HG03521 (cell line): ENCODE data around the gene MEIG1.
"Not testable (repeated sequence)": the region's sequence is repeated elsewhere in the genome, so short reads cannot be mapped to it uniquely, and the experiment has no call there.

ENCODE experiments used
- ATAC-seq: cut with Tn5 transposase; IDR thresholded peaks from one replicate; pipeline ENCODE4 v1.9.1; 2021; ENCODE audit warnings: mild to moderate bottlenecking, moderate library complexity; ENCODE audit not compliant: unreplicated experiment

The MEIG1 gene

DNA sequence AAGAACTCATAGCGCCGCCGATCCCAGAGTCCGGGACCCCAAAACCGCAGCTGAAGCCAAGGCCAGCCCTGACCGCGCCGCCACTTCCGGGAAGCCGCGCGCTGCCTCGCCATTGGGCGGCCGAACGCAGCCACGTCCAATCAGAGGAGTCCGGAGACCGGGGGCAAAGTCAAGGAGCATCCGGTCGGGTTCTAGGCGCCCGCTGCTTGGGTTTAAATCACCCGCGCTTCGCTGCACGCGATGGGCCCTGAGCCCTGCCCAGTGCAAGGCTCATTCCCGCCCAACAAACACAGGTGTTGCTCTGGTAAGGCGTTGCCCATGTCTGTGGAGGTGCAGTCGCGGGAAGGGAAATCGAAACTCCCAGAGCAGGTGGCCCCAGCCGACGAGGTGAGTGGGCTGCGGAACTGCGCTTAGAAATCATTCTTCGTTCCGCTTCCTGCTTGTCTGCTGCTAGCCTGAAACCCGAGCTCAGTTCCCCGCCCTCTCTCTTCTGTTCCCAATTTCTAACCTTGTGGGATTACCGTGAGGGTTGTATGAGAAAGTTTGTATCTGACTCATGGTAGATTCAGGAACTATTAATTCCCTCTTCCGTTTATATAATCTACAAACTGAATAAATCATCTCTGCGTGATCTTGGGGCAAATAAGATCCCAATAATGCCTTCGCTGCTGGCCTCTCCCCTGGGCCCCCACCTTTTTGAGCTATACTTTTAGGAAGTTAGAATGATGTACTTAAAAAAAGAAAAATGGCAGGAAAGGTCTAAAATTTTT, 5.0 kb upstream of the MEIG1 start, which contains the start of gene DCLRE1C:
Gene DCLRE1C (minus strand): TSS at position 96 of the 770 bp plus-strand sequence. CDS start 86 bp downstream, at position 10.
- peak; percentile 77 for ATAC-seq

DNA sequence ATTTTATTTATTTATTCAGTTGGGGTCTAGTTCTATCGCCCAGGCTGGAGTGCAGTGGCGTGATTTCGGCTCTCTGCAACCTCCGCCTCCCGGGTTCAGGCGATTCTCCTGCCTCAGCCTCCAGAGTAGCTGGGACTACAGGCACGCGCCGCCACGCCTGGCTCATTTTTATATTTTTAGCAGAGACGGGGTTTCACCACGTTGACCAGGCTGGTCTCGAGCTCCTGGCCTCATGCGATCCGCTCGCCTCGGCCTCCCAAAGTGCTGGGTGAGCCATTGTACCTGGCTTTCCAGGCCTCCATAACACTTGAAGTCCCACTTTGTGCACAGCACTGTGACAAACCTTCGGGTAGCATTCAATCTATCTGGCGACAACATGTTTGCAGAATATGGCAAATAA, 4.3 kb upstream of the MEIG1 start:
- ATAC-seq, result no peak

DNA sequence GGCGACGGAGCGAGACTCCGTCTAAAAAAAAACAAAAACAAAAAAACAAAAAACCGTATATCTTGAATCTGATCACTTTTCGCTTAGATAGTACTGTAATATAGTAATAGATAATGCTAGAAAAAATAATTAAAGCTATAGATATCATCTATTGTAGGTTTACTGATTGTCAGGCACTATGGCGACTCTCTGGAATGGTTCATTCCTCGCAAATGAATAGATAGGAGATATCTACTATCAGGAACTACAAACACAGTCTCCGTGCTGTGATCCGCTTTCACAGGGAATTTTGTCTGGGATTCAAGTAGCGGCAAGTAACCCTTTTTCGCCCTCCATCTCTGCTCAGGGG, 342 bp upstream of the MEIG1 start:
- ATAC-seq, result no peak

DNA sequence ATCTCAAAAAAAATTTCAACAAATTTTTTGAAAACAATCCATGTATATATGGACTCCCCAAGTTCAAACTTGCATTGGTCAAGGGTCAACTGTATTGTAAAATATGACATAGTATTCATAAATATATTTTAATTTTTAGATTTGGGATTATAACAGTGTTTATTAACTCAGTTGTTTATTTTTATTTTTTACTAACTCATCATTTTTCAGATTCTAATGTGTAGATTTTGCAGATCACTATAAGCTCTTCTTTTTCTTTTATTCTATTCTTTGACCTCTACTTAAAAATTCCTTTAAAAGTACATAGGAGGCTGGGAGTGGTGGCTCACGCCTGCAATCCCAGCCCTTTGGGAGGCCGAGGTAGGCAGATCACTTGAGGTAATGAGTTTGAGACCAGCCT, 8.7 kb downstream of the MEIG1 start:
- no peak for ATAC-seq

DNA sequence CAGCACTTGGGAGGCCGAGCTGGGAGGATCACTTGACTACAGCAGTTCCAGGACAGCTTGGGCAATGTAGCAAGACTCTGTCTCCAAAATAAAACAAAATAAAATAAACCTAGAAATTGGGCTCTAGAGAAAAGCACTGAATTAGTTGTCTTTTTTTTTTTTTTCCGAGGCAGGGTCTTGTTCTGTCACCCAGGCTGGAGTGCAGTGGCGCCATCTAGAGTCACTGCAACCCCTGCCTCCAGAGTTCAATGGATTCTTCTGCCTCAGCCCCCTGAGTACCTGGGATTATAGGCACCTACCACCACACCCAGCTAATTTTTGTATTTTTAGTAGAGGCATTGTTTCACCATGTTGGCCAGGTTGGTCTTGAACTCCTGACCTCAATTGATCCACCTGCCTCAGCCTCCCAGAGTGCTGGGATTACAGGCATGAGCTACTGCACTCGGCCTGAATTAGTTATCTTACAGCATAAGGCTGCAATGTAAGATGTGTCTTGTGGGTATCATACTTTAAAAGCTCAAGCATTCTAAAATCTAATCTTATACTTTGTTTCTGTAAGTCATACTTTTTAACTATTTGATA, 12.8 kb downstream of the MEIG1 start:
- ATAC-seq, result no peak

DNA sequence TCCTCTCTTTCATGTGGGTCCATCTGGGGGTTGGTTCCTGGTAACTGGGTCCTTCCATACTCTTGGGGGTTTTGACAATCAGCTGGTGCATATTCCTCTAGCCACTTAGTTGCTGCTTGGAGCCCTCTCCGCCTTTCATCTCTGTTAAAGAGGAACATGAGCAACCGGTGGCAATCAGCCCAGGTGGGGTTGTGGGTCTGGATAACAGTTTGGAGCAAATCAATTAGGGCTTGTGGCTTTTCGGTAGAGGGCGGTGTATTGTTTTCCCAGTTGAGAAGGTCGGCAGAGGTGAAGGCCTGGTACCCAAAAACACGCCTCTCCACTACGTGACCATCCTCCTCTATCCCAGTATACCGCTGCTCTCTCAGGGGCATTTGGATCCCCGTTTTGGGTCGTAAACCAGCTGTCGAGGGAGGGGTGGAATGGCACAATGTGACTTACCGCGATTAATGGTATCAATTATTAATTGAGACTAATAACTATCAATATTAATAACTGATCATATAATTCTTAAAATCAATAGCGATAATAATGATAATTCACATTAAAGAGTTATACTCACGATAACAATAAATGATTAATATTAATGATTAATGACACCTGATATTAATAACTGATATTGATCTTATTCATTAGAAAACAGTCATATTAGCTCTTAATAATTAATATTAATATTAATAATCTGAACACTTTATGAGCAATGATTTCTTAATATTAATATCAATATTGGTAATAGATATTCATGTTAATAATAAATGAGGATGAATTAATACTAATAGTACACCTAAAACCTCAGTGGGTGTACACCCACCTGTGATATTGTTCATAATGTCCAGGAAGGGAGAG, 15.2 kb downstream of the MEIG1 start:
- ATAC-seq, result not testable (repeated sequence)

DNA sequence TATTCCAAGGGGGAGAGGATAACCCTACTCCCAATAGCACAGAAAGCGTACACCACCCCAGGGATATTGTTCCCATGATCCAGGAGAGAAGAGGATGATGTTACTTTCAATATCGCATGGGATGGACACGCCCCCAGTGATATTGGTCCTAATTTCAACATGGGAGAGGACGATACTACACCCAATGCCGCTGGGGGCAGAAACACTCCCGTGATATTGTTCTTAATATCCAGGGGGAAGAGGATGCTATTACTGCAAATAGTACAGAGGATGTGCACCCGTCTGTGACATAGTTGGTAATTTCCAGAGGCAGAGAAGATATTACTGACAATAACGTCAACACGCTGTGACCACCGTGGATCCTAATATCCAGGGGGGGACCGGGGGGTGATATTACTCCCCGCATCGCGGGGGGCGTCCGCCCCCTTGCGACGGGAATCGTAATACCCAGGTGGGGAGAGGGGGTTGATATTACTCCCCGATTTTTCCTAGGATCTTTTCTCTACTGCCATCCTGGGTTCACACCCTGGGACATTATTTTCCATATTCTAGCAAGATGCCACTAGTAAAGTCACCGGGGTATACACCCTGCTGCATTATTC, 16.6 kb downstream of the MEIG1 start:
- ATAC-seq, result no peak

DNA sequence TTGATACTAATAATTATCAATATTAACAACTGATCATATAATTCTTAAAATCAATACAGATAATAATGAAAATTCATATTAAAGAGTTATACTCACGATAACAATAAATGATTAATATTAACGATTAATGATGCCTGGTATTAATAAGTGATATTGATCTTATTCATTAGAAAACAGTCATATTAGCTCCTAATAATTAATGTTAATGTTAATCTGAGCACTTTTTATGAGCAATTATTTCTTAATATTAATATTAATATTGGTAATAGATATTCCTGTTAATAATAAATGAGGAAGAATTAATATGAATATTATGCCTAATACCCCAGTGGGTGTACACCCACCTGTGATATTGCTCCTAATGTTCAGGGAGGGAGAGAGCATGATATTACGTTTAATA, 23.6 kb downstream of the MEIG1 start:
- no peak for ATAC-seq

DNA sequence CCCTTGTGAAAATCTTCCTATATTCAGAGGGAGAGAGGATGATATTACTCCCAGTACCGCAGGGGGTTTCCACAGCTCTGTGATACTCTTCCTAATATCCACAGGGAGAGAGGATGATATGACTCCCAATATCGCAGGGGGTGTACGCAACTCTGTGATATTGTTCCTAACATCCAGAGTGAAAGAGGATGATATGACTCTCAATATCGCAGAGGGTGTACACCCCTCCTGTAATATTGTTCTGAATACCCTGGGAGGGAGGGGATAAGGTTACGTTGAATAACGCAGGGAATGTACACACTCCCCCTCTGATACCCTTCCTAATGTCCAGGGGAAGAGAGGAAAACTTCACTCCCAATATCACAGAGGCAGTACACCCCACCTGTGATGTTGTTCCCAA, 30.4 kb downstream of the MEIG1 start:
- ATAC-seq, result not testable (repeated sequence)

DNA sequence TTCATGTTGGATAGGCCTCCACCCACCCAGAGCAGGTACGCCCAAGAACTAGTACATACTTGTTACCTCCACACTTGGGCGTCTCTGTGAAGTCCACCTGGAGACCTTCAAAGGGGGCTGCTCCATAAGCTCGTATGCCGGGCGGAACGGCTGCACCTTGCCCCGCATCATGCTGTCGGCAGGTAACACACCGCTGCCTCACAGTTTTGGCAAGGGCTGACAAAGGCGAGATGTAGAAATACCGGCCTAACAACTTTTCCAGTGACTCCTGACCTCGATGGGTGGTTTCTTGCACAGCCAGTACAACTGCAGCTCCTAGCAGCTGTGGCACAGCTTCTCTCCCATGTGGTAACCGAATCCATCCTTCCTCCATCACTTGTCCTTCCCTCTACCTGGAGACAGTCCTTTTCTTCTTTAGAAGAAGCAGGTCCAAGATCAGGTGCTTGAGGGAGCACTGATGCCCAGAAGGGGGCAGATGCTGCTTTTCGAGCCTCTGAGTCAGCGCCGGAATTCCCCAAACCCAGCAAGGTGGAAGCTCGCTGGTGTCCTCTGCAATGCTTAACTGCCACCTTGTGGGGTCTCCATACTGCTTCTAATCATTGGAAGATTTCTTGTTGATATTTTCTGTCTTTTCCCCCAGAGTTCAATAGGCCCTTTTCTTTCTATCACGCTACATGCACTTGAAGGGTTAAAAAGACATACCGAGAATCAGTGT, 32.0 kb downstream of the MEIG1 start:
- not testable (repeated sequence) for ATAC-seq

DNA sequence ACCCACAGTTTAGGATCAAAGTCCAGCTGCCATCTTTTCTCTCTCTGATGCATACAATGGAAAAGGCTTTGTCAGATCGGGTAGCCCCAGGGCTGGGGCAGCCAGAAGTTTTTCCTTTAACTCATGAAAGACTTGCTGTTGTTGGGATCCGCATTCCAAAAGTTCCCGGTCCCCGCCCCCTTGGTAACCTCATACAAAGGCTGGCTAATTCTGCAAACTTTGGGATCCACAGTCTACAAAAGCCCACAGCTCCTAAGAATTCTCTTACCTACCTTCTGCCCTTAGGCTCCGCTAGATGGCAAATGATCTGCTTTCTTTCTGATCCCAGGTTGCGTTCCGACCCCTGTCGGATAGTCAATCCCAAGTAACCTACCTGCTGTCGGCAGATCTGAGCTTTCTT, 33.1 kb downstream of the MEIG1 start:
- not testable (repeated sequence) for ATAC-seq

DNA sequence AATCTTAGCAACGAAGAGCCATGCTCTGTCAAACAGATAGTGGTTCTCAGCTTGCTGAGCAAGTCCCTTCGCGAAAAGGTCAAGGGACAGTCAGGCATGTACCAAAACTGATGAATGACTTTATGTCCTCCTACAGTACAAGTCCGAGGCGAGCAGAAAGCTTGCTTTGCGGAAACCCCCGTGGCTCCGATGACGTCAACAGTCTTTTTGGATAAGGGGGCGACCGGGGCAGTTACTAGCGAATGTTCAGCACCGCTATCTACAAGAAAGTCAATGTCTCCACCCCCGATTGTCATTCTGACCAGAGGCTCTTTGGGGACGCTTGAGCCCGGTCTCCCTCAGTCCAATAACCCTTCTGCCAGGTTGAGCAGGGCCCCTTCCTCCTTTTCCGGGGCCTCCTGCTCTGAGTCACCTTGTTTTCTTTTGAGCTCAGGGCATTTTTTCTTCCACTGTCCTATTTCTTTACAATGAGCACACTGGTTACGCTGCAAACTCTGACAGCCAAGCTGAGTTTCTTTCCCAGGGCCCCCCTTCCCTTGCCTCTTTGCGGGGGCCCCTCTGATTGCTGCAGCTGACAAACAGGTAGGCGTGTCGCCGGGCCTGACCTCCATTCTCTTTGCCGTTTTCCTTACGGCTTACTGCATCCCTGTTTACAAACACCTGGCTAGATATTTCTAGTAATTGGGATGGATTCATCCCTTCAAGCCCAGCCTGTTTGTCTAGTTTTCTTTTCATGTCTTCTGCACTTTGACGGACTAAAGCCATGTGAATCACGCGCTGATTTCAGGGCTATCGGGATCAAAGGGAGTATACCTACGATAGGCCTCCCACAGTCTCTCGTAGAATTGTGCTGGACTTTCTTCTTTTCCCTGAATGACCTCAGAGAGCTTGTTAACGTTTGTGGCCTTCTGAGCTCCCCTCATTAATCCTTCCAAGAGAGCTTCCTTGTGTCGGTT, 34.6 kb downstream of the MEIG1 start:
- not testable (repeated sequence) for ATAC-seq

DNA sequence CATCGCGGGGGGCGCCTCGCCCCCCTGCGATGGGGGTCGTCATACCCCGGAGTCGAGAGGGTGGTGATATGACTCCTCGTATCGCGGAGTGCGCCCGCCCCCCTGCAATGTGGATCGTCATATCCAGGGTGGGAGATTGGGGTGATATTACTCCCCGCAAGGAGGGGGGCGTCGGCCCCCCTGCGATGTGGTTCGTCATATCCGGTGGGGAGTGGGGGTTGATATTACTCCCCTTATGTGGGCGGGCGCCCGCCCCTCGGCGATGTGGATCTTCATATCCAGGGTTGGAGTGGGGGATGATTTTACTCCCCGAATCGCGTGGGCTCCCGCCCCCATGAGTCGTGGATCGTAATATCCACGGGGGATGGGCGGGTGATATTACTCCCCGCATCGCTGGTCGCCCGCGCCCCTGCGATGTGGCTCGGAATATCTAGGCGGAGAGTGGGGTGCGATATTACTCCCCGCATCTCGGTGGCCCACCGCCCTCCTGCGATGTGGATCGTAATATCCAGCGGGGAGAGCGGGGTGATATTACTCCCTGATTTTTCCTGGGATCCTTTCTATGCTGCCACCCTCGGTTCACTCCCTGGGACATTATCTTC, 36.9 kb downstream of the MEIG1 start:
- ATAC-seq, result no peak

DNA sequence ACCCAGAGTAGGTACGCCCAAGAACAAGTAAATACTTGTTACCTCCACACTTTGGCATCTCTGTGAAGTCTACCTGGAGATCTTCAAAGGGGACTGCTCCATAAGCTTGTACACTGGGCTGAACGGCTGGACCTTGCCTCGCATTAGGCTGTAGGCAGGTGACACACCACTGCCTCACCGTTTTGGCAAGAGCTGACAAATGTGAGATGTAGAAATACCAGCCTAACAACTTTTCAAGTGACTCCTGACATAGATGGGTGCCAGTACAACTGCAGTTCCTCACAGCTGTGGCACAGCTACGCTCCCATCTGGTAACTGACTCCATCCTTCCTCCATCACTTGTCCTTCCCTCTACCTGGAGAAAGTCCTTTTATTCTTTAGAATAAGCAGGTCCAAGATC, 54.3 kb downstream of the MEIG1 start:
- ATAC-seq, result not testable (repeated sequence)

DNA sequence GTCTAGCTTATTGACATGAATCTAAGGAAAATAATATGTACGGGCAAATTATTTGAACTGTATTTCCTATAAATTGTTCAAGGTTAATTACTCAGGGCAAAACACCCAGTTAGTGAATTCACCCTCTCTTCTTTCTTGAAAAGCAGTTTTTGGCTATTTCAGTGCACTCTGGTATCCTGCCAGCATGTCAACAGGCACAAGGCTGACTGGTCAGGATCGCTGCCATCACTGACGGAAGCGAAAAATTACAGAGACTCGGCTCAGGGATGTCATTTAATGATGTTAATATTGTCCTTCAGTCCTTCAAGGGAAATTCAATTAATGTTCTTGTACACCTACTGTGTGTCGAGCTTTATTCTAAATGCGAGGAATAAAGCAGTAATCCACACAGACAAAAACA, 56.3 kb downstream of the MEIG1 start:
- ATAC-seq, result no peak

DNA sequence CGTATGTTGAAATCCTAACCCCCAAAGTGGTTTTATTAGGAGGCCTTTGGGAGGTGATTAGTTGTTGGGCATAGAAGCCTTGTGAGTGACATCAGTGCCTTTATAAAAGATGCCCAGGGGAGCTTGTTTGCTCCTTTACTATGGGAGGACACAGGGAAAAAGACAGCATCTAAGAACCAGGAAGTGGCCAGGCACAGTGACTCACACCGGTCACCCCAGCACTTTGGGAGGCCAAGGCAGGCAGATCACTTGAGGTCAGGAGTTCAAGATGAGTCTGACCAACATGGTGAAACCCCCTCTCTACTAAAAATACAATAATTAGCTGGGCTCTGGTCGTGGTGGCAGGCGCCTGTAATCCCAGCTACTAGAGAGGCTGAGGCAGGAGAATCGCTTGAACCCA, 61.8 kb downstream of the MEIG1 start:
- not testable (repeated sequence) for ATAC-seq
